Measurements from ENCODE around the gene RAD51D.
"Not testable (repeated sequence)": the region's sequence is repeated elsewhere in the genome, so short reads cannot be mapped to it uniquely, and the experiment has no call there.

Gene RAD51D

DNA sequence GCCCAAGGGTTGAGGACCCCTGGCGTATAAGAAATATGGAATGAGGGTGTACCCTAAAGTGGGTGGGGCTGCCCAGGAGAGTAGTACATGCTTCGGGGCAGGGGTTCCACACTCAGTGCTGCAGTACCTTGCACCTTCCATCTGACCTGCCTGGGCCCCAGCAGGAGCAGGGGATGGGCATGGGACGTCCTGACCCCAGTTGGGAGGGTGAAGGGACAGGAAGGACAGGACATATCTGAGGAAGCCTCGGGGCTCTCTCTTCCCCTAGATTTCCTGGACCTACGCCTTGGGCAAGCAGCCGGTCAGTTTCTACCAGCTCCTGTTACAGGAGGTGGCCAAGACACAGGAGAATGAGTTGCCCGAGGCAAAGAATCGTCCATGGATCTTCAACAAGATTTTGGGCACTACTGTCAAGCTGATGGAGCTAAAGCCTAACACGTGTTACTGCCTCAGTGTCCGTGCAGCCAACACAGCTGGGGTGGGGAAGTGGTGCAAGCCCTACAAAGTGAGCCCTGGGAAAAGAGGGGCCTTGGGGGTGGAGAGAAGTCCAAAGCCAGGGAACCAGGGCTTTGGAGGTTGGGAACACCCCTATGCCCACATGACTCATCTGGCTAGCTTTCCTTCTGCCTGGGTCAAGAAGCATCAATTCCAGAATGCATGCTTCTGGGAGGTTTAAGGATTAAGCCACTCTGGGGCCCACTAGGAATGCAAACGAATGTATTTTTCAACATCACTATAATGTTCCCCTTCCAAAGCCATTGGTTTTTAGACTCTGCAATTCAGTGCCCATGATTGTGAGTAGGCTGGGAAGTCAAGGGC, 9.7 kb upstream of the RAD51D start:
- Mint-ChIP-seq H3K4me3 (no peak overlapping the region), H3K9me3 (no peaks in the 10 kb centered on the region), H3K36me3 (ENCODE audit: low read depth) (peaks cover 23% of the 10 kb centered on the region), H3K27ac (no peak overlapping the region), H3K27me3 (no peaks in the 10 kb centered on the region), H3K4me1 (no peaks in the 10 kb centered on the region)
- DNase-seq (no peak), ATAC-seq (peak; percentile 13)

DNA sequence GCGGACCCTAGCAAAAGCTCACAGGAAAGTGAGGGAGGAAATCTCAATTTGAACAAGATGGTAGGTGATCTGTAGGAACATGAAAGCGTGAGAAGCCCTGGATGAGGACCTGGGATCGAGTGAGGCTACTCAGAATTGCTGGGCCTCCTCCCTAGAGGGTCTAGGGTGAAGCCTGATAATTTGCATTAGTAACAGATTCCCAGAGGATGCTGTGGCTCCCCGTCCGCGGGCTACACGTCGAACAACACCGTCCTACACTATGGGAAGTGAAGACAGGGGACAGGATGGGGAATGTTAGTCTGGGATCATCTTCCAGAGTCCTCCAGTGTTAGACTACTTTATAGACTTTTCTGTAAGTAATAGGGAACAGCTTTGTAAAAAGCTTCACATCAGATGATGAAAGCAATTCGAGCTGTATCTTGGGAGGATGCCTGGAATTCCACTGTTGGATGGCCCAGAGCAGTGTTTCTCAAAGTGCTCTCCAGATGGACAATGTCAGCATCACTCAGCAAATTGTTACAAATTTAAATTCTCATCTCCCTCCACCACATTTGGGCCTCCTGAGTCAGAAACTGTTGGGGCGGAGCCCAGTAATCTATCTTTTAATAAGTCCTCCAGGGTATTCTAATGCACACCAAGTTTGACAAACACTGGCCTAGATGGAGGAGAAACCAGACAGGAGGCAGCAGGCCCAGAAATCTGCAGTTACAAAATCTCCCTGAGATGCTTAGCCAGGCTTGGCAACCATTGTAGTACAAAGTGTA, 8.3 kb upstream of the RAD51D start:
- ATAC-seq (no peak), DNase-seq (no peak)
- H3K9me3 Mint-ChIP-seq = no peaks in the 10 kb centered on the region
- no peaks in the 10 kb centered on the region for H3K27me3 Mint-ChIP-seq
- H3K36me3 Mint-ChIP-seq (ENCODE audit: low read depth) = peaks cover 13% of the 10 kb centered on the region
- no peak overlapping the region for H3K4me3 Mint-ChIP-seq
- H3K27ac Mint-ChIP-seq = no peak overlapping the region
- no peaks in the 10 kb centered on the region for H3K4me1 Mint-ChIP-seq

DNA sequence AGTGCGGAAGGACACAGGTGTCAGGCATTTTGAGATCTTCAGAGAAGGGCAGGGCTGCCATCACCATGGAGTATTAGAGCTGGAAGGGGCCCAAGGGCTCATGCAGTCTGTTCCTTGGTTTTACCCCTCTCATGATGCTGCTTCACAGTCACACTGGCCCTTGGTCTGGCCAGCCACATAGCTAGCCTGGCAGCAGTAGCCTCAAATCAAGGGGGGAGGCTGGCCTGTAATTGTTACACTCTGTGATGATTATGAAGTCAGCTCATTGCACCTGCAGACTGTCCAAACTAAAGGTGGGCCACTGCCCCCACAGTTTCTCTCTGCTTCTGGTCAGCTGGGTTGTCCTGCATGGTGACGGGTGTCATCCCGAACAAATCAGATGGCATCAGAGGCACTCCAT, 1.7 kb upstream of the RAD51D start, which contains the start of gene FNDC8:
Gene FNDC8 (plus strand): TSS at position 301 of the 400 bp plus-strand sequence. CDS start 79 bp downstream, at position 380.
- DNase-seq (no peak), ATAC-seq (no peak)
- Mint-ChIP-seq H3K27ac (no peak within 1 kb of the TSS), H3K36me3 (ENCODE audit: low read depth) (peaks cover 11% of the 10 kb centered on the region), H3K4me1 (peaks cover 22% of the 10 kb centered on the region), H3K9me3 (no peaks in the 10 kb centered on the region), H3K27me3 (no peaks in the 10 kb centered on the region), H3K4me3 (no peak within 1 kb of the TSS)

DNA sequence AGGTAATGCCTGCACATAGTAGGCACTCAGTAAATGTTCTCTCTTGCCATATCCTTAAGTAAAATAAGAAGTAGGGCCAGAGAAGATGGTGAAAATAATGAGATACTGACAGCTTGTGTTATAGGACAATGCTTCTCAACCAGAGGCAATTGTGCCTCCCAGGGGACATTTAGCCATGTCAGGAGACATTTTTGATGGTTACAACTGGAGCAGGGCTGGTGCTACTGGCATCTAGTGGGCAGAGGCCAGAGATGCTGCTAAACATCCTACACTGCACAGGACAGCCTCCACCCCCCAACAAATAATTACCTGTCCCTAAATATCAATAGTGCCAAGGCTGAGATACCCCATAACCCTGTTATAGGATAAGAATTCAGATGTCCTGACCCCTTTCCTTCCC, 1.7 kb downstream of the RAD51D start:
- Mint-ChIP-seq H3K4me3 (peak overlapping the region; percentile 87), H3K9me3 (no peaks in the 10 kb centered on the region)
- ATAC-seq = no peak

DNA sequence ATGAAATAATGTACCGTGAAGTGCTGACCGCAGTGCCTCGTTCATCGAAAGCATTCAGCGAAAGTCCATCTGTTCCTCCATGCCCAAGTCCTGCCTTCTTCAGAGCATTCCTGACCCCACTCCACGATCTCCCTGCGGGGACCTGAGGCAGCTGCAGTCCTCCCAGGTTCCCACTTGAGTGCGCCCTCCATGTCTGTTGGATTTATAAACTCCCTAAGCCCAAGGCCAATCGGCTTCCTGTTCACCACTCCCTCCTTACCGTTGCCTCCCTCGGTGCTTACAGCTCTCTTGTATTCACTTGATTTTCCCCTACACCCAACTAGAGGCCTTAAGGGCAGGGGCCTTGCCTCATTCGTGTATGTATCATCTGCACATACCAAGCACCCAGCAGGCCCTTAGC, 2.8 kb downstream of the RAD51D start:
- no peak overlapping the region for H3K4me3 Mint-ChIP-seq
- H3K27me3 Mint-ChIP-seq = no peaks in the 10 kb centered on the region
- DNase-seq (no peak), ATAC-seq (no peak)
- H3K36me3 Mint-ChIP-seq (ENCODE audit: low read depth) = peaks cover 20% of the 10 kb centered on the region
- H3K9me3 Mint-ChIP-seq = no peaks in the 10 kb centered on the region
- H3K27ac Mint-ChIP-seq = no peak overlapping the region
- peaks cover 28% of the 10 kb centered on the region for H3K4me1 Mint-ChIP-seq

More for the DNA sequence above, 1.7 kb downstream of the RAD51D start:
- peaks cover 20% of the 10 kb centered on the region for H3K36me3 Mint-ChIP-seq (ENCODE audit: low read depth)
- peak overlapping the region; percentile 39 for H3K27ac Mint-ChIP-seq
- H3K4me1 Mint-ChIP-seq = peaks cover 28% of the 10 kb centered on the region
- no peak for DNase-seq
- no peaks in the 10 kb centered on the region for H3K27me3 Mint-ChIP-seq

DNA sequence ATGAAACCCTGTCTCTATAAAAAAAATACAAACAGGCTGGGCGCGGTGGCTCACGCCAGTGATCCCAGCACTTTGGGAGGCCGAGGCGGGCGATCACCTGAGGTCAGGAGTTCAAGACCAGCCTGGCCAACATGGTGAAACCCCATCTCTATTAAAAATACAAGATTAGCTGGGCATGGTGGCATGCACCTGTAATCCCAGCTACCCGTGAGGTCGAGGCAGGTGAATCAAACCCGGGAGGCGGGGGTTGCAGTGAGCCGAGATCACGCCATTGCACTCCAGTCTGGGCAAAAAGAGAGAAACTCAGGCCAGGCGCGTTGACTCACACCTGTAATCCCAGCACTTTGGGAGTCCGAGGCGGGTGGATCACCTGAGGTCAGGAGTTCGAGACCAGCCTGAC, 8.9 kb downstream of the RAD51D start:
- H3K4me3 Mint-ChIP-seq, H3K27ac Mint-ChIP-seq, H3K9me3 Mint-ChIP-seq, H3K27me3 Mint-ChIP-seq, H3K4me1 Mint-ChIP-seq, DNase-seq, ATAC-seq: not testable (repeated sequence)
- H3K36me3 Mint-ChIP-seq (ENCODE audit: low read depth) = peaks cover 19% of the 10 kb centered on the region

DNA sequence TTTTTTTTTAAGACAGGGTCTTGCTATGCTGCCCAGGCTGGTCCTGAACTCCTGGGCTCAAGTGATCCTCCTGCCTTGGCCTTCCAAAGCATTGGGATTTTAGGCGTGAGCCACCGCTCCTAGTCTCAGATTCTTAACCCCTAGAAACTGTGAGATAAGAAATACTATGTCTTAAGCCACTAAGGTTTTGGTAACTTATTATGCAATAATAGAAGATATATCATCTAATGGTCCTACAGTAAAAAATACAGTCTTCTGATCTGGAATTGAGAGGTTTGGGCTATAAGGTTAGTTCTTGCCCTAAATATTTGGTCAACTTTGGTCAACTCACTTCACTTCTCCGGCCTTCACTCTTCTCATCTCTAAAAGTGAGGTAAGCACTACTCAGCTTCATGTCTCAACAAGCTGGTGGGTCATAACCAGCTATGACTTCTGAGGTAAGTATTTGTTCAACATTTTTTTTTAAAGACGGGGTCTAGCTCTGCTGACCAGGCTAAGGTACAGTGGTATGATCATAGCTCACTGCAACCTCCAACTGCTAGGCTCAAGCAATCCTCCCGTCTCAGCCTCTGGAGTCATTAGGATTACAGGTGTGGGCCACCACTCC, 14.7 kb downstream of the RAD51D start:
- no peak for ATAC-seq
- Mint-ChIP-seq H3K36me3 (ENCODE audit: low read depth) (peaks cover 31% of the 10 kb centered on the region), H3K4me1 (peaks cover 2% of the 10 kb centered on the region), H3K9me3 (no peaks in the 10 kb centered on the region), H3K27ac (no peak overlapping the region), H3K27me3 (no peaks in the 10 kb centered on the region), H3K4me3 (no peak overlapping the region)
- no peak for DNase-seq

DNA sequence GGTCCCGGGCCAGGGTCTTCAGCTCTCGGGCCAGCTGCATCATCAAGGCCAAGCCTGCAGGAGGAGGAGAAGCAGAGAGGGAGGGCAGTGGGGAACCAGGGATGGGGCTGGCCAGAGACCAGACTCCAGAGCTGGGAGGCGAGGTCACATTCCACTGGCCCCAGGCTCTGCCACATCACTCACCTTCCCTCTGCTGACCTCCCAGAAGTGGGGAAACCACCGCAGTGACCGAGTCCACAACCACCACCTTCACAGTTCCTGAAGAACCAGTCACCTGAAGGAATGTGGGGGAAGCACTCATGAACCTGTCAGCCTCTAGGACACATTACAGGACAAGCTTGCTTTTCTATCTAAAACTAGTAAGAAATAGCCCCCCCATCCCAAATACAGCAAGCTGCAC, 16.4 kb downstream of the RAD51D start:
- Mint-ChIP-seq H3K27ac (no peak overlapping the region), H3K4me1 (peaks cover 2% of the 10 kb centered on the region), H3K9me3 (no peaks in the 10 kb centered on the region), H3K36me3 (ENCODE audit: low read depth) (peaks cover 36% of the 10 kb centered on the region), H3K27me3 (no peaks in the 10 kb centered on the region), H3K4me3 (no peak overlapping the region)
- ATAC-seq (no peak), DNase-seq (no peak)

DNA sequence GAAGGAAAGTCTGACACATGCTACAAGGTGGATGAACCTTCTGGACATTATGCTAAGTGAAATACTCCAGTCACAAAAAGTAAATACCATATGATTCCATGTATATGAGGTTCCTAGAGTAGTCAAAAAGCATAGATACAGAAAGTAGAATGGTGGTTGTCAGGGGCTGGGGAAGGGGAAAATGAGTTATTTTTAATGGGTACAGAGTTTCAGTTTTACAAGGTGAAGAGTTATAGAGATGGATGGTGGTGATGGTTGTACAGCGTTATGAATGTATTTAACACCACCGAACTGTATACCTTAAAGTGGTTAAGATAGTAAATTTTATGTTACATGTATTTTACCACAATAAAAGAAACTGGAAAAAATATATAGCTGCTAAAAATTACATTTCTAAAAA, 17.9 kb downstream of the RAD51D start:
- Mint-ChIP-seq H3K36me3 (ENCODE audit: low read depth) (peaks cover 35% of the 10 kb centered on the region), H3K27me3 (no peaks in the 10 kb centered on the region), H3K4me1 (peaks cover 4% of the 10 kb centered on the region), H3K27ac (no peak overlapping the region), H3K9me3 (no peaks in the 10 kb centered on the region), H3K4me3 (no peak overlapping the region)
- DNase-seq = no peak
- ATAC-seq = no peak

DNA sequence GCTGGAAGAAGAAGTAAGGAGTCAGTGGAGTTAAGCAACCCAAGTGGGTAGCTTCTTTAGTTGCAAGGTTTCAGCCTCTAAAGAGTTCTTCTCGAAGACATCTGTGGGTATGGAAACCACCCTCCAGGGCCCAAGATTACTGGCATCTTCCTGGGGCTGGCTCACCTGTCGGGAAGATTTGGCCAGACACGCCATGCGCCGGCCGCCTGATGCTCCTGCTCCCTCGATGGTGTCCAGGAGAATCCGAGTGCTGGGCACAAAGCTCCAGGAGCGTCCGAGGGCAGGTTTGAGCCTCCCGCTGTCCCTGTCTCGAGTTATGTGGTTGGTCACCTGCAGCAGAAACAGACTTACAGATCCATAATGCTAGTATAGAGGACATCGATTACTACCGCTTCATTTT, 18.6 kb downstream of the RAD51D start:
- peaks cover 4% of the 10 kb centered on the region for H3K4me1 Mint-ChIP-seq
- no peaks in the 10 kb centered on the region for H3K9me3 Mint-ChIP-seq
- DNase-seq (no peak), ATAC-seq (no peak)
- H3K4me3 Mint-ChIP-seq = no peak overlapping the region
- peaks cover 29% of the 10 kb centered on the region for H3K36me3 Mint-ChIP-seq (ENCODE audit: low read depth)
- H3K27me3 Mint-ChIP-seq = no peaks in the 10 kb centered on the region
- H3K27ac Mint-ChIP-seq = no peak overlapping the region

DNA sequence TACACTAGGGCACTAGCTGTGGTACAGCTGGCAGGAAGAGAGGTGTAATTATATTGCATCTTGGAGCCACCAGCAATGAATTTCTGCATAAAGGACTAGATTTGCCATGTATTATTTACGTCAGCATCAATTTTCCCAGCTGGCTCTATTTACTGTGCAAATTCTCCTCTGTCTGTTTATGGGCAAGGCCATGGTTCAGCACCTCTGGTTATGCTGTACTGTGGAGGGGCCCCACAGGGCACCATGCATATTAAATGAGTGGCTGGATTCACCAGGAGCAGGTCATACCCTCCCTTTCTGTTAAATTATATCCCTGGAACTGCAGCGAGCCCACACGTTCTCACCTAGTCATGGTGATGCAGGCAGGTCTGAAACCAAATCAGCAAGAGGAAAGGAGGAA, 19.8 kb downstream of the RAD51D start:
- no peak overlapping the region for H3K27ac Mint-ChIP-seq
- ATAC-seq = no peak

DNA sequence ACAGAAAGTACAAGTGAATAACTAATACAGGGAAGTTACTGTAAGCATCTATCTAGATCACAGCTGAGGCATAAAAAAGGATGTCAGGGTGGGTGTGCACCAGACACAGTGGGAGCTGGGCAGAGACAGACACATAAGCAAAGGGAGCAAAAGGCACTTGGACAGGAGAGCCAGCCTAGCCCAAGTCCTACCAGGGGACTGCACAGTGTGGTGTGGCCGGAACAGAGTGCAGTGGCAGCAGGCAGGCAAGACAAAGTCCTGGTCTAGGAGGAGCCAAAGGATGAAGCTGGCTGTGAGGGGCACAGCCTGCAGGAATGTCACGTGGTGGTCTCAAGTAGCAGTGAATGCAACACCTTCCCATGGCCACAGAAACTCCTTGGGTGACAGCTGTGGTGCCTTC, 21.9 kb downstream of the RAD51D start:
- peaks cover 21% of the 10 kb centered on the region for H3K36me3 Mint-ChIP-seq (ENCODE audit: low read depth)
- ATAC-seq (no peak), DNase-seq (no peak)
- no peaks in the 10 kb centered on the region for H3K27me3 Mint-ChIP-seq
- H3K4me1 Mint-ChIP-seq = peaks cover 4% of the 10 kb centered on the region
- H3K4me3 Mint-ChIP-seq = no peak overlapping the region
- no peak overlapping the region for H3K27ac Mint-ChIP-seq
- no peaks in the 10 kb centered on the region for H3K9me3 Mint-ChIP-seq

More for the DNA sequence above, 19.8 kb downstream of the RAD51D start:
- Mint-ChIP-seq H3K9me3 (no peaks in the 10 kb centered on the region), H3K36me3 (ENCODE audit: low read depth) (peaks cover 23% of the 10 kb centered on the region), H3K4me3 (no peak overlapping the region), H3K4me1 (peaks cover 4% of the 10 kb centered on the region), H3K27me3 (no peaks in the 10 kb centered on the region)
- no peak for DNase-seq

DNA sequence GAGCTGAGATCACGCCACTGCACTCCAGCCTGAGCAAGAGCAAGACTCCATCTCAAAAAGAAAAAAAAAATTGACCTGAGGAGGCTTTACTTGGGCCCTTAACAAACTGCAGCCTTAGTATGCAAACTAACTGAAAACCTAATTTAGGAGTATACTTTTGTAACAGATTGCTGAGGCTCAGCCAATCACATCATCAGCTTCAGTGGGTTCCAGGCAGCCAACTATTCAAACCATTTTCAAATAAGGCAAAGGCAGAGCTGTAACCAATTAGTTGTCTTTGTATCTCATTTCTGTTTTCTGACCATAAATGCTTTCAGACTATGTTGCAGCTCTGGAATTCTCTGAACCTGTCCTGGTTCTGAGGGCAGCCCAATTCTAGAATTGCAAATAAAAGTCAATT, 23.9 kb downstream of the RAD51D start:
- DNase-seq (no peak), ATAC-seq (no peak)
- H3K9me3 Mint-ChIP-seq = no peaks in the 10 kb centered on the region
- H3K27ac Mint-ChIP-seq = no peak overlapping the region
- H3K4me1 Mint-ChIP-seq = peaks cover 6% of the 10 kb centered on the region
- no peak overlapping the region for H3K4me3 Mint-ChIP-seq
- no peaks in the 10 kb centered on the region for H3K27me3 Mint-ChIP-seq
- peaks cover 13% of the 10 kb centered on the region for H3K36me3 Mint-ChIP-seq (ENCODE audit: low read depth)

DNA sequence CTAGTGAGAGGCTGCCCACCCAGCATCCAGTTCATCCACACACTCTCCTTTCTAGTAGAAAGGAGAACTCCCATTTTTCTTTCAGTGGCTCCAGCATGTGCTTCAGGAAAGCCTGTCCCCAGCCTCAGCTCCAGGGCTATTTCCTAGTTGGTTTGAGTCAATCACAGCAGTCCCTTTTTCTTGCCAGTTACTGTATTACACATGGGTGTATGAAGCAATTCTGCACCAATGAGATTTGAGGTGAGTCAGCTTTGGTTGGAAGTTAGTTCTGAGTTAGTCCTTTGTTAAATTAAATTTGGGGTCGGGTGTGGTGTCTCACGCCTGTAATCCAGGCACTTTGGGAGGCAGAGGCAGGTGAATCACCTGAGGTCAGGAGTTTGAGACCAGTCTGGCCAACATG, 24.8 kb downstream of the RAD51D start:
- no peak overlapping the region for H3K27ac Mint-ChIP-seq
- peaks cover 7% of the 10 kb centered on the region for H3K36me3 Mint-ChIP-seq (ENCODE audit: low read depth)
- no peaks in the 10 kb centered on the region for H3K27me3 Mint-ChIP-seq
- DNase-seq = no peak
- no peaks in the 10 kb centered on the region for H3K9me3 Mint-ChIP-seq
- H3K4me3 Mint-ChIP-seq = no peak overlapping the region
- peak; percentile 13 for ATAC-seq
- H3K4me1 Mint-ChIP-seq = peaks cover 15% of the 10 kb centered on the region

DNA sequence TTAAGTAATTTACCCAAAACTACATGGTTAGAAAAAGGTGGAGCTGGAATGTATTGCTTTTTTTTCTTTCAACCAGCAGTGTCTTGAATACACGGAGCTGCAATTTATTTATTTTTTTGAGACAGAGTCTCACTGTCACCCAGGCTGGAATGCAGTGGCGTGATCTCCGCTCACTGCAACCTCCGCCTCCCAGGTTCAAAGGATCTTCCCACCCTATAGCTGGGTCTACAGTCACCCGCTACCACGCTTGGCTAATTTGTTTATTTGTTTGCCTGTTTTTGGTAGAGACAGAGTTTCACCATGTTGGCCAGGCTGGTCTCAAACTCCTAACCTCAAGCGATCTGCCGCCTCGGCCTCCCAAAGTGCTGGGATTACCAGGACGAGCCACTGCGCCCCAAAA, 29.0 kb downstream of the RAD51D start:
- ATAC-seq; H3K27ac Mint-ChIP-seq; H3K9me3 Mint-ChIP-seq; H3K36me3 Mint-ChIP-seq (ENCODE audit: low read depth); H3K4me3 Mint-ChIP-seq; DNase-seq; H3K27me3 Mint-ChIP-seq: not testable (repeated sequence)
- H3K4me1 Mint-ChIP-seq = peaks cover 47% of the 10 kb centered on the region
